ENCODE data around the gene NDUFS1.
"Not testable (repeated sequence)": the region's sequence is repeated elsewhere in the genome, so short reads cannot be mapped to it uniquely, and the experiment has no call there.

The NDUFS1 gene

DNA sequence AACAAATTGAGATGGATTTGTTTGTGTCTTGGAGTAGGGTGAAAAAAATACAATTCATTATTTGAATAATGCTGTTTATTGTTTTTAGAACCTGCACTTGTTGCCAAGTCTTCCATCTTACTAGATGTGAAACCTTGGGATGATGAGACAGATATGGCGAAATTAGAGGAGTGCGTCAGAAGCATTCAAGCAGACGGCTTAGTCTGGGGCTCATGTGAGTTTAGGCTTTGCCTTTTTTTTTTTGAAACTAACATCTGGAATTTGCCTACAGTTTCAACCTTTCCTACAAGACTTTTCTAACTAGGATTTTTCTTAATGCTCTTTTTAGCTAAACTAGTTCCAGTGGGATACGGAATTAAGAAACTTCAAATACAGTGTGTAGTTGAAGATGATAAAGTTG is 3.2 kb upstream of the NDUFS1 start:
- DNase-seq (ENCODE audit: low read depth) = not testable (repeated sequence)

DNA sequence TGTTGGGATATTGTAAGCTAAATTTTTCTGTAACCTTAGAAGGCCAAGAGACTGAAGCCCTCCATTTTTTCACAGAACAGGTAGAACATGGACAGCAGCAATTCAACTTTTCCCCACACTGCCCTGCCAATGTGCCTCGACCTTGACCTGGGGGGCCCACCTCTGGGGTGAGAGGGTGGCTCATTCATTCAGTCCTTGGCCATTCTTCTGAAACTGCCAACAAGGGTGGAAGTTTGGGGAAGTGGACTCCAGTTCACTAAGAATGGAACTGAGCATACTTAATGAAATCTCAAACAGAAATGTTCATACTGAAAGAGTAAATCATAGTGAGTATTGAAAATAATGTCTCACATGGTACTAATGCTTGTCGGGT is 1.5 kb upstream of the NDUFS1 start:
- no peak for DNase-seq (ENCODE audit: low read depth)

DNA sequence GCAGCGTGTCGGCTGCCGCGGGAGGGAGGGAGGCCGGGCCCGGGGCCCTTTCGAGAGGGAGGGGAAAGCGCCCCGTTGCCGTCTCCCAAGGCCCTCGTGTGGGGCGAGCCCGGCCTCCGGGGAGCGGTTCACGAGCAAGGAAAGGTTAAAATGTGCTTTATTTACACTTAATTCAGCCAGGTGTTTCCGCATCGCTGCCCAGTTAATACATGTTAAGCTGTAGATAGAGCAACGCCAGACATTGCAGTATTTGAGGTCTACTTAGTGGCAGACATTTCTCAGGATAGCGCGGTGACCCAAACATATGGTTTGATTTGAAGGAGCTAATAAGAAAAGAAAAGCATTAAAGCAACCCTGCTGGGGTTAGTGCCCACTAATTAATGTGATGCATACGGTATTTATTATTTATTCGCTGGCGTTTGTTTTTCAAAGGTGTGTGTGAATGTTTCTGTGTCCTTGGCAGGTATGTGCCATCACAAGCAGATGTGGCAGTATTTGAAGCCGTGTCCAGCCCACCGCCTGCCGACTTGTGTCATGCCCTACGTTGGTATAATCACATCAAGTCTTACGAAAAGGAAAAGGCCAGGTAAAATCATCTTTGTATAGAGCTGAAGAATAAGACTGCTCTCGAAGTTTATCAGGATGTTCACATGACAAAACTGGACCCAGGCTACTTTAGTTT is 1.0 kb upstream of the NDUFS1 start:
- peak; percentile 16 for DNase-seq (ENCODE audit: low read depth)

DNA sequence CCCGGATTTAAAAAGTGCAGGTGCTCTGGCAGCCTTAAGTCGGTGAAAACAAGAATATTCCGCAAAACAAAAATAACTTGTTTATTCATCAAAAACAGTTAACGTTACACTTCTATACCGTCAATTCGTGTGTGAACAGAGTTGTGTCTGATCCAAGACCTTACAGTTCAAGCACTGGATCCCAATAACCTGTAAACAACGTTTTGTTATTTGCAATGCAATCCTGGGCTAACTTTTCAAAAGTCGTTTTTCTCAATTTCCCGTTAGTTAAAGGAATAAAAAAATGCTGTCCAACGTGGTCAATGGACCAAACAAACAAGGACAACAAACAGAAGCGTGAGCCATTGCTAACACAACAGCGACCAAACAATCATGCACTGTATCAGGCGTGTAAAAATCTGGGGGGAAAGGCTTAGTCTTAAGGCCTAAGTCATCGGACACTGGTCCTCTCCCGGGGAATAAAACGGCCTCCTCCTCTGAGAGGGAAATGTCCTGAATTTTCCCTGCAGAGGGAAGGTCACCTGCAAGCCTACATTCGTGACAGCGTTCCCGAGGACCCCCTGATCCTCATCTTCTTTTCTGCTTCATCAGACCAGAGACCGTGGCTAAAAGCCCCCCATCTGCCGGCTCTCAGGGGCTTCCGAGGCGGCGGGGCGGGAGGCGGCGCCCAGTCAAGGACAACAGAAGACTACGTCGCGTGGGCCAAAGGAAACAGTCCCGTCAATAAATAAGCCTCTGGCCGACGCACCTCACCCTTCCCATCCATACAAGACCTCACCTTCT is 490 bp downstream of the NDUFS1 start:
- DNase-seq (ENCODE audit: low read depth) = peak; percentile 14

DNA sequence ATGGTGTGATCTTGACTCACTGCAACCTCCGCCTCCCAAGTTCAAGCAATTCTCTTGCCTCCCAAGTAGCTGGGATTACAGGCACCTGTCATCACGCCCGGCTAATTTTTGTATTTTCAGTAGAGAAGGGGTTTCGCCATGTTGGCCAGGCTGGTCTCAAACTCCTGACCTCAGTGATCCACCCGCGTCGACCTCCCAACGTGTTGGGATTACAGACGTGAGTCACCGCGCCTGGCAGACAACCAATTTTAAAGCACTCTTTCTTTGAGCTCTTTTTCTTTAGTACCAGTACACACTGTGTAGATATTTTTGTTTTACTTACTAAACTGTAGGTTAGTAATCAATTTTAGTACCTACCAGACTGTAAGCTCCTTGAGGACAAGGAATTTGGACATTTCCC is 2.2 kb downstream of the NDUFS1 start:
- DNase-seq (ENCODE audit: low read depth) = not testable (repeated sequence)

DNA sequence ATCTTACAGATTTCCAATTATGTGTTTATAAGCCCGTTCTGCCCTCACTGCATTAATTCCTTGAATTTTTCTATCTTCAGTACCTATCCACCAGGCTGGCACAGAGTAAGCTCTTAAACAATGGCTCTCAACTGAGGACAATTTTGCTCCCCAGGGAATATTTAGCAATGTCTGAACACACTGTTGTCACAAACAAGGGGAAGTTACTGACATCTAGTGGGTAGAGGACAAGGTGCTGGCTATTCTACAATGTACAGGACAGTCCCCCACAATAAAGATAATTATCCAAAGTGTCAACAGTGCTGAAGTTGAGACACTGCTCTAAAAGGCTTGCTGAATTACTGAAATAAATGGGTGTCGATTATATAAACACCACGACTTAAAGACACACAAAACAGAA is 5.0 kb downstream of the NDUFS1 start:
- DNase-seq (ENCODE audit: low read depth) = no peak

DNA sequence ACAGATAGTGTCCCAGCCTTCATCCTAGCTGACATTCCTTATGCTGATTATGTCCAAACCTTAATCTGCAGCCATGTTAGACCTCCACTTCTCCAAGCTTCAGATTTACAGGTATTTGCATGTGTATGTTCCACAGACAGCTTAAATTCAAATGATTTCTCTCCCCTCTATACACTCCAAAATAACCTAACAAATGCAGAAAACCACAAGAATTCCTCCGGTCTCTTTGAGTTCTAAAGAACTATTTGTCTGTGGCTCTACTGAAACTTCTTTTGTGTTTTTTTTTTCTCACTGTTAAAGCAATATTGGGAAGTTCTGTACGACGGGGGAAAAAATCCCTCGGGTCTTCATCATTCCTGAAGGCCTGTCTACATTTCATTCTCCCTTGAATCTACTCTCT is 8.6 kb downstream of the NDUFS1 start:
- DNase-seq (ENCODE audit: low read depth) = no peak

DNA sequence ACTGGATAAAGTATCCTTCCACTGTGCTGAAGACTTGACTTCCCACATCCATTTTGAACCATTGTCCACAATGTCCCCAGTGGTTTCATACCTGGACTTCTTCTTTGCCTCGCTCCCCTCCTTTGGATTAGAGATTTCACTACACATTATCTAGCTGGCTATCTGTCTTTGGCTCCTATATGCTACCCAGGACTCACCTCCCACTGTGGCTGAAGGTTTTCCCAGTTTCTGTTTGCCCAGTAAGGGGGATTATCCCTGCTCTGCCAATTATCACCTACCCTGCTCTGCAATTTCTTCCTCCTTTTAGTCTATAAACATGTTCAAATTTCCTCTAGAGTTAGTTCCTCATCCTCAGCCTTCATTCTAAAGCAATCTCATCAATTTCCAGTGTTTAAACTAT is 9.1 kb downstream of the NDUFS1 start:
- no peak for DNase-seq (ENCODE audit: low read depth)

DNA sequence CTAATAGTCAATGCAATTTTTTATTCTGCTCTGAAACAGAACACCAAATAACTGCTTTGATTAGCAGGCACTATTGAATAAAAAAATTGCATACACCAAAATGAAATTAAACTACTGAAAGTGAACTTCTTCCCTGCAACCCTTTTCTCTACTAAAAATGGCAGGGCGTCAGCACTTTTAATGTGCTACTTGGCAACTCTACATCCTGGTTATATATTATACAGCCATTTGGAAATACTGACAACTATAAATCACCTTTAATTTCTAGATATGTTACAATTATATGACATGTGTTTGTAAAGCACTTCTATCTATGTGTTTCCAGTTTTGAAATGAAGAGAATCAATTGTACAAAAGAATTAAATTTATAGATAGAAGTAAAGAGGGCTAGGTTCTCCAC is 9.9 kb downstream of the NDUFS1 start:
- no peak for DNase-seq (ENCODE audit: low read depth)

DNA sequence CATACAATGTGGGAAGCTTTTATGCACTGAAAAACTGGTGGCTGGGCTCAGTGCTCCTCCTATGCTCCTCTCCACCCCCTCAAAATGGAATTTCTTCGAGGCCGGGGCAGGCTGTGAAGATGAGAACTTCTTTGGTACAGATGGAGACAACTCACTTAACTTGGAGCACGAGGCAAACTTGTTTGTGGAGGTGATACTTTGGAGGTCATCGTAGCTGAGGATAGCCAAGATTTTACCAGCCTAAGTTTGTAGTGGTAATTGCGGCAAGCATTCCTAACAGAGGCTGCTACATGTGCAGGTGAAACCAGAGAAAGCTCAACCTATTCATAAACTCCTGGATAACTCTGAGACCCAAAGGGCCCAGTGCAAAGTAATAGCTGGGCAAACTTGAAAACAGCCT is 13.6 kb downstream of the NDUFS1 start:
- DNase-seq (ENCODE audit: low read depth) = no peak

DNA sequence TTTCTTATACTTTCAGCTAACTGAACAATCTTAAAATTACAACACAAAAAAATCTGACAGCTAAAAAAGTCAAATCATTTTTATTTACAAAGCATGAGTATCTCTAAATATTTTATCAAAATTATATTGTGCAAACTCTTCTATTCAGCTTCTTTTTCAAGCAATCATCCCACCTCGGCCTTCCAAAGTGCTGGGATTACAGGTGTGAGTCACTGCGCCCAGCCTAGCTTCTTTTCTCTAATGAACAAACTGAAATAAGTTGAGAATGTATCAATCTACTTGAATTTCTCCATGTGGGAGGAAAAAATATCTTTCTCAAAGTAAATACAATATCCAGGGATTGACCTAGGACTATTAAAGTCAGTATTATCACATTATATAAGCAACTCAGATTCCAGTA is 14.9 kb downstream of the NDUFS1 start:
- DNase-seq (ENCODE audit: low read depth) = no peak

DNA sequence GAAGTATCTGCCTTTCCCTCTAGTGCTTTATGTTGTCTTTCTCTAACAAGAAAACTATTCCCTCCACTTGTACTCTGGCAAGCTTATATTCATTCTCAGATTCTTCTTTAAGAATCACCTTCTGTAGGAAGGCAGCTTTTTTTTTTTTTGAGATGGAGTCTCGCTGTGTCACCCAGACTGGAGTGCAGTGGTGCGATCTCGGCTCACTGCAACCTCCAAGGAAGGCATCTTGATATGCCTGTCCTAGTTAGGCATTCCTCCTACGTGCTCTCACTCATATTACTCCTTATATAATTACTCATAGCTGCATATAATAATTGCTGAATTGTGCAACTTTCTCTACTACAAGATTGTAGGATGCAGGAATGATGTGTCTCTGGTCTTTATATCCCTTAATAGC is 15.8 kb downstream of the NDUFS1 start:
- DNase-seq (ENCODE audit: low read depth) = no peak

DNA sequence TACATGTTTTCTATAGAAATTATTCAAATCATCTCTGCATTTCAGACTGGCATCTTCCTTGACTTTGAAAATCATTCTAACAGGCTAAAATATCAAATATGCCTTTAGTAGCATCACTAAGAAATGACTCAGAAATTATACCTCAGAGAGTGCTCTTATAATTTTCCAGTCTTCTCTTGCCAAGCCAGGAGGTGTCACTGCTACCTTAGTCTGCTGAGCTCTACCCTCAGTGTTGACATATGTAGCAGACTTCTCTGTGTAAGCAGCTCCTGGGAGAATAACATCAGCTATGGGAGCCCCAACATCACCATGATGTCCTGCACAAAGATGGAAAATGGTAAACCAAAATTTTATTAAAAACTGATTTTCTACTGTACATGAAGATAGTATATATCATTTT is 31.6 kb downstream of the NDUFS1 start:
- no peak for DNase-seq (ENCODE audit: low read depth)

DNA sequence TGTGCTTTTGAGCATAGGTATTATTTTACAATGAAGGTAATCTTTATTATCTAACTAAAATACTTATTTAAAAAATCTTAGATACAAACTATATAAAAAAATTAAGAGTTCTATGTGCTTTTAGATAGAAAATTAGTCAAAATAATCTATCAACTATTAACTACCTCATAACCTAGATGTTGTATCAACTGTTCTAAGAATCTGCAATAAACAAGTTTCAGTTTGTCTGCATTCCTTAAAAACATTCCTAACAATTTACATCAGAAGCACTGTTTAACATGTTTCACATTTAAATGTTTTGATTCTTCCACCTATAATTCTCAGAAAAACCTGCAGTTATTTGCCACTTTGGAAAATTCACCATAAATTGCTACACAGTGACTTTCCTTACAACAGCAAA is 33.3 kb downstream of the NDUFS1 start:
- no peak for DNase-seq (ENCODE audit: low read depth)

DNA sequence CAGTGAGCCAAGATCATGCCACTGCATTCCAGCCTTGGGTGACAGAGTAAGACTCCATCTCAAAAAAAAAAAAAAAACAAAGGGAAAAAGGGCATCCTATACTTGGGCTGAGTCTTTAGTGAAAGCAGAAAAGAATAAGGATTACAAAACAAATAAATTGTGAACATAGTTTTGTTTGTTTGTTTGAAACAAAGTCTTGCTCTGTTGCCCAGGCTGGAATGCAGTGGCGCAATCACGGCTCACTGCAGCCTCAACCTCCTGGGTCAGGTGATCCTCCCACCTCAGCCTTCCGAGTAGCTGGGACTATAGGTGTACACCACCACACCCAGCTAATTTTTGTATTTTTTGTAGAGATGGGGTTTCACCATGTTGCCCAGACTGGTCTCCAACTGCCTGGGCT is 36.7 kb downstream of the NDUFS1 start:
- DNase-seq (ENCODE audit: low read depth) = not testable (repeated sequence)

DNA sequence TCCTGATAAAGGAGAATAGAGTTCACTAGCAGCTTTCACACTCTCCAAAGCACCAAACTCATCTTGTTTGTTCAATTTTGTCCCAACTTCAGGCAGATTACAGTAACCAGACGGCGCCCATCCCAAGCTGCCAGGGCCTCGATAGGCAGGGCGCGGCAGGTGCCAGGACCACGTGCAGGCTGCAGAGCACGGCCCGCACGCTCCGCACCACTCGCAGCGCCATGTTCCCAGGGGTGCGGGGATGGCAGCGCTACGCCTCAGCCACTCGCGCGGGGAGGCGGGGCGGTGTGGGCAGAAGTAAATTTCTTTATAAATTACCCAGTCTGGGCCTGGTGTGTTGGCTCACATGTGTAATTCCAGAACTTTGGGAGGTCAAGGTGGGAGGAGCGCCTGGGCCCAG is 43.0 kb downstream of the NDUFS1 start:
- DNase-seq (ENCODE audit: low read depth) = no peak

DNA sequence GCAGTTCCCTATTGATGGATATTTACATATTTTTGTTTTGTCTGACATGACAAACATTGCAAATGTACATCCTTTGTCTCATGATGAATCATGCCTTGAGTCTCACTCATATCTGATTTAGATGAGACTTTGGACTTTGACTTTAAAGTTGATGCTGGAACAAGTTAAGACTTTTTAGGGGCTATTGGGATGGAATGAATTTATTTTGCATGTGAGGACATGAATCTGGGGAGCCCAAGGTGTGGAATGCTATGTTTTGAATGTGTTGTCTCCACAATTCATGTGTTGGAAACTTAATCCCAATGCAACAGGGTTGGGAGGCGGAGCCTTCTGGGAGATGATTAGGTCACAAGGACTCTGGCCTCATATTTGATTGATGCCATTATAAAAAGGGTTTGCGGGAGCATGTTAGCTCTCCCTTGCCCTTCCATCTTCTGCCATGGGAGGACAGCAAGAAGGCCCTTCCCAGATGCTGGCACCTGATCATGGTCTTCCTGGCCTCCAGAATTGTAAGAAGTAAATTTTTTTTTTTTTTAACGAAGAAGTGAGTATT is 44.1 kb downstream of the NDUFS1 start:
- no peak for DNase-seq (ENCODE audit: low read depth)

DNA sequence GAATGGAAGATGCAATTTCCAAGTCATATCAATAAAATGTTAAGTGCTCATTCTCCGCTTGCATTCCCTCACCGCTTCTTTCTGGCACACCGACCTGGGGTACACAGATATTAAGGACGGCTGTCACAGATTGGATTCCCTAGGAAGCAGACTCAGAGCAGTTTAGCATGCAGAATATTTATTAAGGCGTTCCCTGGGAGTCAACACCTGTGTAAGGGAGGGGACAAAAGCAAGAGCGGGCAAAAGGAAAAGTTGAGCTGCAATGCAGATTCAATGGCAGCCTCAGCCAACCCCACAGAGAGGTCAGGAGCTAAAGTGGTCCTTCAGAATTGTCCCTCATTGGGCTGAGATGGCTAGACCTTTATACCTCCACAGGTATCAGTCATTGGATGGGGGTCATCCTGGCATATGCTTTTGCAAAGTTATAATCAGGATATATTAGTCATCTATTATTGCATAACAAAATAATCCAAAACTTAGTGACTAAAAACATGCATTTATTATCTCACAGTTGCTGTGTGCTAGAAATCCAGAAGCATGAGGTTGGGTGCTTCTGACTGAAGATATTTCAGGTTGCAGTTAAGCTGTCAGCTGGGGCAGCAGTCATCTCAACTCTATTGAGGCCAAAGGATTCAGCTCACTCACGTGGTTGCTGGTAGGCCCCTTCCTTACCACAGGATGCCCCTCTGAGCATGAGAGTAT is 46.2 kb downstream of the NDUFS1 start:
- DNase-seq (ENCODE audit: low read depth) = peak; percentile 16

DNA sequence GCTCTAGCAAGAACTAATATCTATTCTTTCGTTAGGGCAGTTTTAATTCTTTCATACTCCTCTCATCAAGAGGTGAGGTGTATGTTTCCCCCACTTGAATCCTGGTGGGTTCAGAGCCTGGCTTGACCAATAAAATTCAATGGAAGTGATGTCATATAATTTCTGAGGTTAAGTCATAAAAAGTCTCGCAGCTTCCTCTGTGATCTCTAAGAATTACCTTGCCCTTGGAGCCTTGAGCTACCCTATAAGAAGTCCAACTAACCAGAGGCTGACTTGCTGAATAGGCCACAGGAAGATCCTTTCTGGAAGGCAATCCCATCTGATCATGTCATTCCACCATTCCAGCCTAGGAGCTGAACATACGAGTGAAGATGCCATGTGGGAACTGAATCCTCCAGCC is 47.1 kb downstream of the NDUFS1 start:
- DNase-seq (ENCODE audit: low read depth) = no peak

DNA sequence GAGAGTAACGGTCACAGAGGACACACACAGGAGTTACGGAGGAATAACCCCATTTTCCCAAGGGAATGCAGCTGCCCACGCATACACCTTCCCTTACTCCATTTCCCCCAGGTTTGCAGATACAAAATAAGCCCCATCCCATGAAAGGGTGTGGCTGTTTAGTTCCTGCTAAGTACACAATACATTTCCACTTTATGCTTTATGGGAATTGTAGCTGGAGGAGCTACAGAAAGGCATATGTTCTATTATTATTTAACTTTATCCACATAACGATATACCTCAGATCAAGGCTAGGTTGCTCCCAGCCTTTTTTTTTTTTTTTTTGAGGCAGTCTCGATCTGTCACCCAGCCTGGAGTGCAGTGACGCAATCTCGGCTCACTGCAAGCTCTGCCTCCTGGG is 50.5 kb downstream of the NDUFS1 start:
- no peak for DNase-seq (ENCODE audit: low read depth)

DNA sequence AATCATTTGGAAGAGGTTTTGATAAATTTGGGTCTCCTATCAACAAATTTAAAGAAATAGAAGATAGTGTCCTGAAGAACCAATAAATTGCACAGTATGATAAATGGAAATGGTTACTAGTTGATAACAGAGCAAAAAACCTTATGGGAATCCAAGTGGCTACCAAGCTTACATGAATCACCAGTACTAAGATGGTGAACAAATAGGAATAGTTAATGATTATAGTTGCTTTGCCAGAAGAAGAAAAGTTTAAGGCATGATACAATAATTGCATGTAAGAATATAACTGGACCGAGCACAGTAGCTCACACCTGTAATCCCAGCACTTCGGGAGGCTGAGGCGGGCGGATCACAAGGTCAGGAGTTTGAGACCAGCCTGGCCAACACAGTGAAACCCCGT is 53.7 kb downstream of the NDUFS1 start:
- DNase-seq (ENCODE audit: low read depth) = no peak

DNA sequence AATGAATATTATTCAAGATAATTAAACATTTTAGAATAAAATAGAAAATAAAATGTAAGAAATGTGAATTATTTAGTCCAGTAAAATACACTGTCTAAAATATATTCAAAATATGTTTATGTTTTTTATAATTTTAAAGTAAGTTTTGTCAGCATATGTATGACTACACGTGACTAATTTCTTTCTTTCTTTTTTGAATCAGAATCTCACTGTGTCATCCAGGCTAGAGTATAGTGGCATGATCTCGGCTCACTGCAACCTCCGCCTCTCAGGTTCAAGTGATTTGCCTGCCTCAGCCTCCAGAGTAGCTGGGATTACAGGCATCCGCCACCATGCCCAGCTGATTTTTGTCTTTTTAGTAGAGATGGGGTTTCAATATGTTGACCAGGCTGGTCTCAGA is 54.2 kb downstream of the NDUFS1 start:
- no peak for DNase-seq (ENCODE audit: low read depth)

DNA sequence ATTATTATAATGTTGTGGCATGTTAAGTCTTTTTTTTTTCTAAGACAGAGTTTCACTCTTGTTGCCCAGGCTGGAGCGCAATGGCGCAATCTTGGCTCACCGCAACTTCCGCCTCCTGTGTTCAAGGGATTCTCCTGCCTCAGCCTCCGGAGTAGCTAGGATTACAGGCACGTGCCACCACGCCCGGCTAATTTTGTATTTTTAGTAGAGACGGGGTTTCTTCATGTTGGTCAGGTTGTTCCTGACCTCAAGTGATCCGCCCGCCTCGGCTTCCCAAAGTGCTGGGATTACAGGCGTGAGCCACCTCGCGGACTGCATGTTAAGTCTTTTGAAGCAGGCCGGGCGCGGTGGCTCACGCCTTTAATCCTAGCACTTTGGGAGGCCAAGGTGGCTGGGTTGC is 60.4 kb downstream of the NDUFS1 start:
- not testable (repeated sequence) for DNase-seq (ENCODE audit: low read depth)

All from GM04504 (cell line).